Prostate gland (tissue), 2 donors: ENCODE data around the gene MDFI.

ENCODE experiments used
- CTCF ChIP-seq, 4 experiments: fragments of 200-600 bp in 2 of 4; fragments of 450-650 bp in 2 of 4; sonication (generic) in 2 of 4; IDR thresholded peaks; 1 replicate in 3 of 4; 2 replicates in 1 of 4; pipeline ENCODE4 v1.5.1; 2016 to 2019; ENCODE audit warnings: antibody characterized with exemption in 4 of 4, mild to moderate bottlenecking in 2 of 4, moderate library complexity in 2 of 4
- POLR2A ChIP-seq: fragments of 450-650 bp; IDR thresholded peaks from one replicate; pipeline ENCODE4 v1.6.1; 2016; ENCODE audit warnings: antibody characterized with exemption, mild to moderate bottlenecking

GRCh38 chr6:41649596-41649995 lies 11.3 kb downstream of the MDFI start:
- TF ChIP-seq POLR2A, result no peak
- TF ChIP-seq CTCF (IDR thresholded peaks at IDR 0.05), result no peak
